Measurements from ENCODE around the gene GTF2IRD1. TPM values are rescaled to one million over a fixed set of nuclear protein-coding genes. Genes with fewer than 3 reads are reported as not detected.

GTF2IRD1 gene
- total and polyA plus RNA-seq, 9 of the 15 experiments (the other 6 are each of a cell fraction or from before 2014, with no cell fraction given): 9.1 to 30.2 (median 14.0) TPM

- TF ChIP-seq PRDM10 (IDR thresholded peaks at IDR 0.05; ENCODE audit: partially characterized antibody) (no peak), PTRF (tag; IDR thresholded peaks at IDR 0.05) (no peak), MED1 (CRISPR knock-in tag; IDR thresholded peaks at IDR 0.05; ENCODE audit: borderline replicate concordance) (no peak), SREBF2 (CRISPR knock-in tag; IDR thresholded peaks at IDR 0.05) (no peak)
- TF ChIP-seq, protein P1, sequence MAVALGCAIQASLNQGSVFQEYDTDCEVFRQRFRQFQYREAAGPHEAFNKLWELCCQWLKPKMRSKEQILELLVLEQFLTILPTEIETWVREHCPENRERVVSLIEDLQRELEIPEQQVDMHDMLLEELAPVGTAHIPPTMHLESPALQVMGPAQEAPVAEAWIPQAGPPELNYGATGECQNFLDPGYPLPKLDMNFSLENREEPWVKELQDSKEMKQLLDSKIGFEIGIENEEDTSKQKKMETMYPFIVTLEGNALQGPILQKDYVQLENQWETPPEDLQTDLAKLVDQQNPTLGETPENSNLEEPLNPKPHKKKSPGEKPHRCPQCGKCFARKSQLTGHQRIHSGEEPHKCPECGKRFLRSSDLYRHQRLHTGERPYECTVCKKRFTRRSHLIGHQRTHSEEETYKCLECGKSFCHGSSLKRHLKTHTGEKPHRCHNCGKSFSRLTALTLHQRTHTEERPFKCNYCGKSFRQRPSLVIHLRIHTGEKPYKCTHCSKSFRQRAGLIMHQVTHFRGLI (CRISPR knock-in tag; IDR thresholded peaks at IDR 0.05): no peak
These were observed 165.6 kb downstream of the GTF2IRD1 start (continued) for GRCh38 chr7:74619235-74619860.
